Stimulated activated CD8-positive, alpha-beta memory T cell treated with anti-CD3 and anti-CD28 coated beads, Interleukin-15, amount 100 ng/mL, for 1 hour (primary cell): ENCODE measurements around the gene VWDE.
"Not testable (repeated sequence)": the region's sequence is repeated elsewhere in the genome, so short reads cannot be mapped to it uniquely, and the experiment has no call there.

Source experiments
- DNase-seq: peaks from one replicate; pipeline ENCODE4 v3.0.0-alpha.2; 2020; ENCODE audit warnings: low read depth

The VWDE gene

DNA sequence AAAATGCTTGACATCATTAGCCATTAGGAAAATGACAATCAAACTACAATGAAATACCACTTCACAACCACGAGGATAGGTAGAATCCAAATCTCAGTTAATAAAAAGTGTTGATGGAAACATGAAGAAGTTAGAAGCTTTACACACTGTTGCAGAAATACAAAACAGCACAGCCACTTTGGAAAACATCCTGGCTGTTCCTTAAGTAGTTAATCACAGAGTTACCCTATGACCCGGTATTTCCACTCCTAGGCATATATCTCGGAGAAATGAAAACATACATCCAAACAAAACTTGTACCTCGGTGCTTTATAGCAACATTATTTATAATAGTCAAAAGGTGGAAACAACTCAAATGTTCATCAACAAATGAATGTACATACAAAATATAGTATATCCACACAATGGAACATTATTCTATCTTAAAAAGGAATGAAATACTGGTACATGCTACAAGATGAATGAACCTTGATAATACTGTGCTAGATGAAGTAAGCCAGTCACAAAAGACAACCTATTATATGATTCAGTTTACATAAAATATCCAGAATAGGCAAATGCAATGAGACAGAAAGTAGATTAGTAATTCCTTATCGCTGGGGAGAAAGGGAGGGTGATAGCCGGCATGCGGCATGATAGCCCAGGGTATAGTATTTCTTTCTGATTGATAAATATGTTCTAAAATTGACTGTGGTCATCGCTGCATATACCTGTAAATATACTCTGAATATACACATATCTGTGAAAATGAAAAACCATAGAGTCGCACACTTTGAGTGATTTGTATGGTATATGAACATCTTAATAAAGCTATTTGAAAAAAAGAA, 1.9 kb downstream of the VWDE start:
- no peak for DNase-seq

DNA sequence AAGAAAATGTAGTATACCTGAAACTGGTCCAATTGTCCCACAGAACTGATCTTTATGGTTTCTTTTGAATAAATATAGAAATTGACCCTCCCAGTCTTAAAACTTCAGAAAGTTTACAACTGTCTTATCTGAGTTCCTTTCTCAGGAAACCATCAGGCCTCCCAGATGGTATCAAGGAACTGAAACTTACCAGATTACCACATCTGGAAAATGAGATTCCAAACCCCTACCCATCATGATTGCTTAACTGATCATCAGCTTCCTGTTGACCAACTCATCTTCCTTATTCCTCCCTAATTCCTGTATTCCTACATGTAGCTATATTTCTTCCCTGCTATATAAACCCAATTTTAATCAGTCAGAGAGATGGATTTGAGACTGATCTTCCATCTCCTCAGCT, 5.5 kb downstream of the VWDE start:
- DNase-seq, result no peak

DNA sequence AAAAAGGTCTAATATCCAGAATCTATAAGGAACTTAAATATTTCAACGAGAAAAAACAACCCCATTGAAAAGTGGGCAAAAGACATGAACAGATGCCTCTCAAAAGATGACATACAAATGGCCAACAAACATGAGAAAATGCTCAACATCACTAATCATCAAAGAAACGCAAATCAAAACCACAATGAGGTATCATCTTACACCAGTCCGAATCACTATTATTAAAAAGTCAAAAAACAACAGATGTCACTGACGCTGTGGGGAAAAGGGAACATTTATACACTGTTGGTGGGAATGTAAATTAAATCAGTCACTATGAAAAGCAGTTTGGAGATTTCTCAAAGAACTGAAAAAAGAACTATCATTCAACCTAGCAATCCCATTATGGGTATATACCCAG, 6.0 kb downstream of the VWDE start:
- no peak for DNase-seq

DNA sequence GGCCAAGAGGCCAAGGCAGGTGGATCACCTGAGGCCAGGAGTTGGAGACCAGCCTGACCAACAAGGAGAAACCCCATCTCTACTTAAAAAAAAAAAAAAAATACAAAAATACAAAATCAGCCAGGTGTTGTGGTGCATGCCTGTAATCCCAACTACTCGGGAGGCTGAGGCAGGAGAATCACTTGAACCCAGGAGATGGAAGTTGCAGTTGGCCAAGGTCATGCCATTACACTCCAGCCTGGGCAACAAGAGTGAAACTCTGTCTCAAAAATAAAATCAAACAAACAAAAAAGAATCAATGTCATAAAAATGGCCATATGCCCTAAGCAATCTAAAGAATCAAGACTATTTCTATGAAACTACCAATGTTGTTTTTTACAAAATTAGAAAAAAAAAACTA, 7.0 kb downstream of the VWDE start:
- not testable (repeated sequence) for DNase-seq

DNA sequence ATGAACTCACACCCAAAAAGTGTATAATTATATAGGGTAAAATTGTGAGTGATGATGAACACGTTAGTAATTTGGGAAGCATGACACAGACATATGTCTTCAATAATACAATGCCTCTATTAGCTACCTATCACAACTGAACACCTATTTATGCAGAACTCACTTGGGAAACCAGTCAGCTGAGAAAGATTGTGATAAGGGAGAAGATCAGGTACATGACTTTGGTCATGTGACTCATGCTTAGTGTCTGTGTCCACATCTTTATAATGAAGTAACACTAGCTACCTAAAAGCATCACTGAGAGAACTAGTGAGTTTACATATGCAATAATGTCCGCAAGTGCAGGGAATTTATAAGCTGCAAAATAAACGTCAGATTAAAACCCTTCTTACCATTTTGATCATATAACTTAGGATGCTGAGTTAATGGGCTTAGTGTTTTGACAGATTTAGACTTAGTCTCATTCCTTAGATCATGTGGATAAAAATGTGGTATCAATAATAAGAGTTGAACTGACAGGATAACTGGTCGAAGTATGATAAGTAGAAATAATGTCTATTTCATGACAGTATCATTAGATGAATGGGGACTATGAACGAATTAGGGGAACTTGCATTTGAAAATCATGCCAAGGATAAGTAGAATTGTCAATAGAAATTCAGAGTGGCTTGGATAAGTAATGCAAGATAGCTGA, 11.6 kb downstream of the VWDE start:
- DNase-seq, result no peak

DNA sequence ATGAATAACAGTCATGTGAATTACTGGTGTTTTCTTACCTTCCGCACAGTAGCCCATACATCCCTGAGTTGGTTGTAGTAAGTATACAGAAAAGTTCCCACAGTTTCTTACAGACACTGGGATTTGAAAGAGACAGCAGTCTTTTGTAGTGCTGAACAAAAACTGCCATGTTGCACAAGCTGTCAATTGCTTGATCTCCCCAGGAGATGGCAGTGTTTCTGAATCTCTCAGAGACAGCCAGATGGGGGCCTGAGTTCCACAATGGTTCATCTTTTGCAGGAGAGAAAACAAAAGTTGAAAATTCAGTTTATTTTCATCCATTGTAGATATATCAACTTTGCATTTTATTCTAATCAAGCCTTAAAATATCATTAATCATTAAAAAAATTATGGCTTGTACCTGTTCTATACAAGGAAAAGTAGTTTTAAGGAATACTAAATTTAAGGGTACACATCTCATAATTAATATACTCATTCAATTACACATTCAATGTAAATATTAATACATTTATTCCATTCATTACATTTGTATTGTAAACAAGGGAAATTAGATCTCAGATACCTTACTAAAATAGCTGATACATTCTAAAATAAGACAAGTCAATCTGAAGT, 14.5 kb downstream of the VWDE start:
- no peak for DNase-seq

DNA sequence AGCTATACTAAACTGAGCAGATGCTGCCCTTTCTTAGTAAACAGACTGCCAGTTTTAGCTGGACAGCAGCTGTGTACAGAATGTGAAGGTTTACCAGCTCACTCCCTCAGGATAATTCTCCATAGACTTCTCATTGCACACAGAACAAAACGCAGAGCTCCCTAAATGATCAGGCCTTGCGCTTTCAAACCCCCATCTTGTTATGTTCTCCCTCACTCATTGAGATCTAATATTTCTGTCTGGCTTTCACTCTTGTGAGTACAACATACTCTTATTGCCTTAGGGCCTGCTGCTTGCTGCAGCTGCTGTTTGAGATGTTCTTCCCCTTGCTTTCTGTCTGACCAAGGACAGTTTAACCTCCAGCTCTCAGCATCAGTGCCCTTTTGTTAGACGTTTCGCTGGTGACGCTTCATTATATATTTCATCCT, 17.3 kb downstream of the VWDE start:
- no peak for DNase-seq

DNA sequence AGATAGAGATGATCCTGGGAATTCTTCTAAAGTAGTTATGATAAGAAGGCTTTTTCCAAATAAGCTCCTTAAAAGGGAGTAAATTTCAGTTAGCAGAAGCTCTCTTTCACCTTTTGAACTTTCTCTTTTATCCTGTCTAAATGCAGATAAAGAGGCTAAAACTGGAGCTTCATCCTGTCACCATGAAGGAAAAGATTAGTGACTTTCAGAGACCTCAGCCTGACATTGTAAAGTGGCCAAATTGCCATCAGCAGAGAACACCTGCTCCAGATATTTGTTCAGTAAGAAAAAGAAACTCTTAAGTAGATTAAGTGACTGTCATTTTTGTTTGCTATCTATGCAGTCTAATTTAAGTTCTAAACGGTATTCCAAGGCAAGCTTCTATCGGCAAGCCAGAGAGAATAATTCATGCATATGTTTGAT, 18.3 kb downstream of the VWDE start:
- DNase-seq, result no peak

DNA sequence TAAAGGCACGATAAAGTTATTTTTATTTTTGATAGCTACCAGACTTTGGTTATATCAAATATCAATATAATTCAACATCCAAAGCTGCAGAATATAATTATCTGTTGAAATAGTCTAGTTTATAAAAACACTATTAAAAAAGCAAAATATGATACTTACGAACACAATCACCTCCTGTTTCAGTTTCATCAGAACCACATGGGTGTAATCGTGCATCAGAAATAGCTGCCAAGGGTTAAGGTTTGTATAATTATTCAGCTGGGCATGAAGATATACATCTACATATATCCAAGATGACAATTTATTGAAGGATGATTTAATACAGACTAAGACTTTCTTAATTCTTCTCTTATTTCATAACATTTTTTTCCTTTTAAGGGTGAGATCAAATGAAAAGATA, 20.3 kb downstream of the VWDE start:
- no peak for DNase-seq

DNA sequence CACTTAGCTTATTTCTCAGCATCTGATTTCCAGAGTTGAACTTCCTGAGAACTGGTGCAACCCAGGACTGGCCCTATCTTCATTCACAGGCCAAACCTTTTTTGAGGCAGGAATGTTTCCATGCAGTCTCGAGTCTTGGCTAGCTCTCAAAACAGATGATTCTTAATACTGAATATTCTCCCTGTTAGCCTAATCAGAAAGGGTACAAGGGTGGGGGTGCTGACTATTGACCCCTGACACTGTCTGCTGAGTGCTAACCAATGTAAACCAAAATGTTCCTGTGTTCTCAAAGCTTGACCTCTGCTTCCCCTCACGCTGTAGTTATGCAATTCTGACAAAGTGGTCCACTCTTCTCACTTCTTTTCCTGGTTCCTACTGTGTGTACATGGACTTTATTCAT, 25.3 kb downstream of the VWDE start:
- DNase-seq, result no peak

DNA sequence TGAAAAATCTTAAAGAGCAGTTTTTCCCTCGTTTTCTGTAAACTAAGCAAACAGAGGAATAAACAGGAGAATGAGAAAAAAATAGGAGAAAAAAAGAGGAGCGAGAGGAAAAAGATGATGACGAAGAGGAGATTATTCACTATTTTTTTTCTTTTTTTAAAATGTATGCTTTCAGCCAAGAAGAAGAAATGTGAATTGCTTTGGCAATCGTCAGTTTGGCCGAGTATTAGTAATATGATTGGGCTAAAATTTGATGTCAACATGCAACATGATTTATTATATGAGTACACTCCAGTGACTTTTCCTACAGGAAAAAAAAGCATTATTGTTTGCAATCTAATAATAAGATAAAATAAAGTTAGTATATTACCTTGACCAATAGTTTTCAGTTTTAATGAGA, 26.3 kb downstream of the VWDE start:
- no peak for DNase-seq

DNA sequence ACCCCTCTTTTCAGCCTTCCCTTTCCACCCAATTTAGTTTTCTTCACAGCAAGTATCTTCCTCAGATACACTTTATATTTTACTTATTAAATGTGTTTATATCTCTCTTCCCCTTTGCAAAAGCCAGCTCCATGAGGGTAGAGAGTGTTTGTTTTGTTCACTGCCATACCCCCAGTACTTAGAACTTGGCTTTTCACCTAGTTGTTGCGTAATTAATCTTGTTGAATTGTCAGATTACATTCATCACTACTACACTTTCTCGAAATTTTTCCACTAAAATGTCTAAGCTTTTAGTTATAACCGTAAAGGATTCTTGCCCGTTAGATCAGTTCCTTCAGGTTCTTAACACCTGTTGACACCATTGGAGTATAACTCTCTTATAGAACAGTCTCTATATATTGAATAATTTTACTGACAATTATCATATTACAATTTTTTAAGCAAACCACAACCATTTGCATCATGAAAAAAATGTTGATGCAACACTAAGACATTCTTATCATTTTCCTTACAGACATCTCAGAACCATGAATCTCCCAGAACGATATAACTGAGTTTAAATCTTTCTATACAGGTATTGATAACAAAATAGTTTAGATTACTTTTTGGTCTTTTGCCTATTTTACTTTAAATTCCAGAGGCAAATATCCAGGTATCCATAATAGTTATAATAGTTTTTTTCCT, 29.9 kb downstream of the VWDE start:
- DNase-seq, result no peak

DNA sequence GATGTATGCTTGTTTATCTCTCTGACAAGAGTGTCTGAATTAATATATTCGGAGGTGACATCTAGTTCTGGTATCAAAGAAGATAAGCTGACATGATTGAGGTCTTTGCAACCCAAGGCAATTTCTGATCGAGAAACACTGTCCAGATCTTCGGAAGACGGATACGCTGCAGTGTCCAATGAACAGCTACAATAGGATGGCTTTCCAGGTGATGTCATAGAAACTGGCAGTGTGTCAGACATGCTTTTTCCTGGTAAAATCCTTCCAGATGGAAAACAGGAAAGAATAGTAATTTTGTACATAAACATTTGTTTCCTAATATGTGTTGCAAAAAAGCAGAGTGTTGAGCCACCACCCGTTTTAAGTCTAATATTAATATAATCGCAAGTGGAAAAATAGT, 33.4 kb downstream of the VWDE start:
- DNase-seq, result no peak

DNA sequence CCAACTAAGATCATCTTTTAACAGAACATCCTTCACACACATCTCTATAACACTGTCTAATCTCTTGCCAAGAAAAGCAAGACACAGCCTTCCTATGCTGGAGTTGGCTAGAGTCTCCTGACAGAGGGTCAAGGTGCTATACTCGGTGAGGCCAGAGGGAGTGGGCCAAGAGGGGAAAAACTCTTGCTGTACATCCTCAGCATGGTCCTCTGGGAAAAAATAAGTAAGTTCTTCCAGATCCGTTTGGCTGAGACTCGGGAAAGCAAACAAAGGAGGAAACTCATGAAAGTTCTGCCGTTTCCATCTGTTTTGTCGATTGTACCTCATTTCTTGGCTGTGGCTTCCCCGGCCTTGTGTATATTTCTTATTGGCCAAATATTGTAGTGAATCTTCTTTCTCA, 33.9 kb downstream of the VWDE start:
- DNase-seq, result no peak

DNA sequence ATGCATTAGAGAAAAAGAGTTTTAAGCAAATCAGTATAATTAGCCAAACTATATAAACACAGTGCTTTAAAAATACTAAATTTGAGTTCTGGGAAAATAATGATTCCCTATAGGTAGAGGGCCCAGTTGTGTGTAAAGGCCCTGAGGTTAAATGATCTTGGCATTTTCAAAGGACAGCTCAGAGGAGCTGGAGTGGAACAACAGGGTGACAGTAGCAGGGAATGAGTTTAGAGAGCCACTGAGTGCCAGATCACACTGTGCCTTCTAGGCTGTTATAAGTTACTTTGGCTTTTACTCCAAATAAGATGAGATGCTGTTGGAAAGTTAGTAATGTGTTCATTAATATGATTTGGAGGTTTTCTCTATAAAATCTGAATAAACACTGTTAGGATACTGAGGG, 34.6 kb downstream of the VWDE start:
- DNase-seq, result no peak

DNA sequence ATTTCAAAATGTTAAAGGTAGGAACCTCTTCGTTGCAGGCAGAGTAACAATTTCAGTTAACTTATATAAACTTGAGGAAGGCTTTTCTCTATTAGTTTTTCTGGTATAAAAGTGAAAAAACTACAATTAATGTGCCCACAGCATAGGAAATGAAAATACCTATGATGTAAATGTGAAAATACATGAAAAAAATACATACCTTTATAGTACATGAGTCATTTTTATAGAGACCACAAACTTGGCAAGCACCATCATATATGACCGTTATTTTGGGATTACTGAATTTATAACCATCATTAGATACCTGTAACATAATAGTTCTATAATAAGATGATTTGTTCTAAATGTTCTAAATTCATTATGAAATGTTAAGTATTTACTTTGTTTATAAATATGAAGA, 42.7 kb downstream of the VWDE start:
- DNase-seq, result no peak

DNA sequence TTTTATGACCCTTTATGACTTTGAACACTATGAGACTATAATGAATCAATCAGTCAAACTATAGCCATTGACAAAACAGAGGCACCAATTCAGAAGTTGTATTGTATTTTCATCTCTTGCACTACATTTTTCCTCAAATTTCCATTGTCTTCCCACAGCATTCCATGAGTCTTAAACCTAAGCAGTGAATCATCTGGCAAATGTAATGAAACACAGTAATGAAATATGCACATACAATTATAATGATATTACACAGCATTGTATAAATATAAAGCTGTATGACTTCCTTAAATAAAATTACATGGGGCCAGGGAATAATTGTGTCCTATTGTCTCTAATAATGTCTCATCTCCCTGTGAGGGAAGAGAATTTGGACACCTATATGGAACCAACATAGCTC, 45.0 kb downstream of the VWDE start:
- DNase-seq, result no peak

DNA sequence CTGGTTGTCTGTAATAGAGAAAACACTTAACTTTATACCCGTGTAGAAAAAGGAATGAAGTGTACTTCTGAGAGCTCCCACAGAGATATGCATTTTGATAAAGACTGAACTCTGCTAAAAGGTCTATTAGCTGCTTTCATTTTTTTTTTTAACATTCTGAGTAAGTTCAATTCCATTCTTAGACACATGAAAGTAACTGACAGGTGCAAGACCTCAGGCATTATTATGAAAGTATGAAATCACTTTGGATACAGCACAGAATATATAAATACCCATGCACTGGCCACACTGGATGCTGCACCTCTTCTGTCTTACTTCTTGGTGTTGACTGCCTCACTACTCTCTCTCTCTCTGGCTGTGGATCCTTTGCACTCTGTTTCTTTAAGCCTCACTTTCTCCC, 46.2 kb downstream of the VWDE start:
- no peak for DNase-seq

DNA sequence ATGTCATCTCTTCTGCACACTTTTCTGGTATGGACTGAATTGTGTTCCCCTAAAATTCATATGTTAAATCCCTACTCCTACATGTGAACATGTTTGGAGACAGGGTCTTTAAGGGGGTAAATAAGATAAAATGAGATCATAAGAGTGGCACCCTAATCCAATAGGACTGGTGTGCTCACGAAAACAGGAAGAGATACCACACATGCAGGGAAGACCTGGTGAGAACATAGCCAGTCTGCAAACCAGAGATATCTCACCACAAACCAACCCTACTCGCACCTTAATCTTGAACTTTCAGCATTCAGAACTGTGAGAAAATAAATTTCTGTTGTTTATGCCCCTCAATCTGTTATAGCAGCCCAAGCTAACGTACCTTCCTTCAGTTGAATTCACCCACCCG, 51.8 kb downstream of the VWDE start:
- no peak for DNase-seq

DNA sequence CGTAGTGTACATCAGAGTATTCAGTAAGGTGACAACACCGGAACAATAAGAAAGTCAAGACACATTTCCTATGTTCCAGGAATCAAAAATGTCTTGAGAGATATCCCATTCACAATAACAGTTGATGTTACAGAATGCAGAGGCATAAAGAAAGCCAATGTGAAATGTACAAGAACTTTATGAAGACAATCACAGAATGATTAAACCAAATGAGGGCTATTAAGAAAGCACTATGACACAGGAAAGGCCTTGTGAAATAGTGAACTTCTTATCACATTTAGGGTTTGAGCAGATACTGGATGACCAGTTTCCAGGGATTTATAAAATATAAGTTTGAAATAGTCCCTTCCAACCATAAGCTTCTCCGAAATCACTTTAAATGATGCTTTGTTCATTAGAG, 52.7 kb downstream of the VWDE start:
- DNase-seq, result no peak

DNA sequence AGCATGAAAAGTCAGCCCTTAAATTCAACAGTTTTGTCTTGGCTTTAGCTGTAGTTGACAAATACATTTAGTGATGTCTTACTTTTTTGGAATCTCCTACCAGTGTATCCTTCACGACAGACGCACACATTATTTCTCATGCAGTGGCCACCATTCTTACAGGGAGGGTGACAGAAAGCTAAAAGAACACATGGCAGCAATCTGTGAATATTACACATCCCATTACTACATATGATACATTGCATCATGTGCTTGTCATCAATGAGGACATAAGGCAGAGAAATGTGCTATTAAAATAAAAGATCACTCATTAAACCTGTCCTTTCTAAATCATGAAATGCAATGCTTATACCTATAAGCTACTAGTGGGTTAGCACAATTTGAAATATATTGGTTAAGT, 66.6 kb downstream of the VWDE start:
- DNase-seq, result no peak

DNA sequence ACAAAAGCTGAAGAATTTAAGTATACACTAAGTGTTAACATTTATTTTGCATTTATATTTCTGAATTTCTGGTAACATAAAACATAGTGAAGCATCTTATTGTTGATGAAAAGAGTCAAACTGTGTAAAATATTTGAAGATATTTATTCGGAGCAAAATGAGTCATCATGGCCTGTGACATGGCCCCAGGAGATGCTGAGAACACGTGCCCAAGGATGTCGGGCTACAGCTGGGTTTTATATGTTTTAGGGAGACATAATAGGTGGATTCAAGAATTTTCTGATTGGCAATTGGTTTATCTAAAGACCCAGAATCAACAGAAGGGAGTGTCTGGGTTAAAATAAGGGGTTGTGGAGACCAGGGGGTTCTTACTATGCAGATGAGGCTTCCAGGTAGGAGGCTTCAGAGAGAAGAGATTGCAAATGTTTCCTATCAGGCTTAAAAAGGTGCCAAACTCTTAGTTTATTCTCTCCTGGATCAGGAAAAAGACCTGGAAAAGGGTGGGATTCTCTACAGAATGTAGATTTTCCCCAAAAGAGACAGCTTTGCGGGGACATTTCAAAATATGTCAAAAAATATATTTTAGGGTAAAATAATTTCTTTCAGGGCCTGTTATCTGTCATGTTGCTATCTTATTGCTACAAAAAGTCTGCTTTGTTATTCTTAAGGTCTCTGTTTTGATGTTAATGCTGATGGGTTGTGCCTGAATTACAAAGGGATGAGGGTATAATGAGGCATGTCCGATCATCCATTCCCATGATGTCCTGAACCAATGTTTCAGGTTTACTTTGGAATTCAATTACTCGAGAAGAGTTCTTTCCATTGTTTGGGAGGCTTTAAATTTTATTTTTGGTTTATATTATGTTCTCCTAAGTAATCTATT, 74.5 kb downstream of the VWDE start:
- DNase-seq, result no peak
